GM18499 (cell line): ENCODE results near the gene PM20D2.

Source experiments
- ATAC-seq: cut with Tn5 transposase; IDR thresholded peaks from one replicate; pipeline ENCODE4 v1.9.1; 2021; ENCODE audit warnings: moderate number of reproducible peaks; ENCODE audit not compliant: insufficient read depth, unreplicated experiment

PM20D2 gene

DNA sequence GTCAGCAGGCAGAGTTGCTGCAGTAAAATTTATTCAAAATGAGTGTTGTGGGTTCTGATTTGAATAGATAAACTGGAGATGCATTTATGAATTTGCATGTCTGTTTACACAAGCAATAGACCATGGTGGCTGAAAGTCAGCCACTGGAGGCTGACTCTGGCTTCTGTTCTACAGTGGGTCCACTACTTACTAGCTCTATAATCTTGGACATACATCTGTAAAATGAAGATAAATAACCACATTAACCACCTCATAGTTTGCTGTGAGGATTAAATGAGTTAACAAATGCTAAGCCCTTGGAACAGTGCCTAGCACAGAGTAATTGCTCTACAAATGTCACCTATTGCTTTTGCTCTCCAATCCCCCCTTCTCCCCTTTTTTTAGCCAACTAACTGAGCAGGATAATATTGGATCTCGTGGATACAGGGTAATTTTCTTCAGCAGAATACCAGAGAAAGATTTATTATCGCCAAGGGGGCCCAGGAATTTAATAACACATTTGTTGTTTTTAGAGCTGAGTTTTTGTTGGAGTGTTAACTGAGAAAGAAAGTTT lies 1.4 kb upstream of the PM20D2 start:
- ATAC-seq = peak; percentile 43

DNA sequence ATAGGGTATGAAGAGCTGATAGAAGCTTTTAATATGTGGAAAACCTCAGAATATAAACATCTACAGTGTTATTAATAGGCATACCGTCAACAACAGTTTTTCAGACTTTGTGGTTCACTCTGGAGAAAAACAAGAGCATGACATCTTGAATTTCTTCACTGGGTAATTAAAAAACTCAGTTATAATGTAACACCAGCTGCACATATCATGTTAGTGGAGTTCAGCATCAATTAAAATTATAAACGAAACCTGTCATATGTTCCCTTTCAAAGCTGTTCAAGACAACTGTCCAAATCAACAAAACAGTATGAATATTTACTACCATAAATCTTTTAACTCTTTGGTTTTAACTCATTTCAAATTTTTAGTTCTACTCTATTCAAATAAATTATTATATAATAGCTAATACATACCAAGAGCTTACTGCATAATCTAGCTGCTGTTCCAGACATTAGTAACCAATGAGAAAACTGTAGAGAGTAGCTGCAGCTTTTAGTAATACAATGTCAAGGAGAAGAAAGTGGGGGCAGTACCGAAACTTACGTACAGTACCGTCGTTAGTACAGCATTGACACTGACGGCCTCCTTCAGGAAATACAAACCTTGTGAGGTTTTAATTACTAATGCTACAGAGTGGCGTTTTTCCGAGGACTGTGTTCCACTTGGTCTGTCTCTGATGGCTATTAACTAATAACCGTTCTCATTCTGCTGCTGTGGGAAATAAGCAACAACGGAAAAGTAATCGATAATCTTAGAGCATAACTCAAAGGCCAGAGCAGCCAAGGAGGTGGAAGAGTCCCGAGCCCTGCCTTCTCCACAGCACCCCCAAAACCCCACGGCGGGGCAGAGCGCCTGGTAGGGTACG lies 532 bp upstream of the PM20D2 start:
- ATAC-seq = peak; percentile 46

DNA sequence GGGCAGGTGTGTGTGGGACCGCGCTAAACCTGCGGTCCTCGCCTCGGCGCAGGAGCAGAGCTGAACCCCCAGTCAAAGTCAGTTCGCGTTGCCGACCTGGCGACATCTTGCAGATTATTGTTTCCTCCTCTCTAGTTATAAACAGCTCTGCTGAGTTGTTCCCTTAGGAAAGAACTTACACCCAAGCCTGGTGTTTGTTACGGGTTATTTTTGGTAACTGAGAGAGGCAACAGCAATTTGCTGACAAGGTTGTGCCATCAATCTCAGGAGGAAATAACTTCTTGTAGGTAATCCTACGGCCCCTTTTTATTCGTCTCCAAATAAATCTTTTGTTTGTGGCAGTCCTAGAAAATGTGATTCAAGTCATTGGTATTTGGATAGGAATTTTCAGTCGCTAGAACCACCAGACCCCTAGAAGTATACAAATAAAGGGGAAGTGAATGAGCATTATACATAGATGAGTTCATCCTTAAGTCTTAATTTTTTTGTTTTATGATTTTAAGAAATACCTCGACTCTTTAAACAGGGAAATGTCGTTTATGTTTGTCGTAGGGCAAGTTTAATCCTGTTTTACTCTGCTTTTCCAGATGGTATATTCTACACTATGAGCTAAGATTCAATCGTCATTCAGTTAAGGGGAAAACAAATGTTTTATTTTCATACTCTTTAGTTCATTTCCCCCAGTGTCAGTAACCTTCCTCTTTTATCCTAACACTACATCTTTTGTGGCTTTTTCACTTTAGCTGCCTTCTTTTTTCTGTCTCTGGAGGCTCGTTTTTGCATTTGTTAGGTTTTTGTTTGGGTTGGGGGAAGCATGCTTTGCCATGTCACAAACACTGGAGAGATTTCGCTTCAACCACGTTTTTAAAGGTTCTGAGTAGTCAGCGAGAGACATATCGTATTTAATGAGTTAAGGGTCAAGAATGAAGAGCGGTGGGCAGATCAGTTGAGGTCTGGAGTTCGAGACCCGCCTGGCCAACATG lies 1.2 kb downstream of the PM20D2 start:
- peak; percentile 7 for ATAC-seq

DNA sequence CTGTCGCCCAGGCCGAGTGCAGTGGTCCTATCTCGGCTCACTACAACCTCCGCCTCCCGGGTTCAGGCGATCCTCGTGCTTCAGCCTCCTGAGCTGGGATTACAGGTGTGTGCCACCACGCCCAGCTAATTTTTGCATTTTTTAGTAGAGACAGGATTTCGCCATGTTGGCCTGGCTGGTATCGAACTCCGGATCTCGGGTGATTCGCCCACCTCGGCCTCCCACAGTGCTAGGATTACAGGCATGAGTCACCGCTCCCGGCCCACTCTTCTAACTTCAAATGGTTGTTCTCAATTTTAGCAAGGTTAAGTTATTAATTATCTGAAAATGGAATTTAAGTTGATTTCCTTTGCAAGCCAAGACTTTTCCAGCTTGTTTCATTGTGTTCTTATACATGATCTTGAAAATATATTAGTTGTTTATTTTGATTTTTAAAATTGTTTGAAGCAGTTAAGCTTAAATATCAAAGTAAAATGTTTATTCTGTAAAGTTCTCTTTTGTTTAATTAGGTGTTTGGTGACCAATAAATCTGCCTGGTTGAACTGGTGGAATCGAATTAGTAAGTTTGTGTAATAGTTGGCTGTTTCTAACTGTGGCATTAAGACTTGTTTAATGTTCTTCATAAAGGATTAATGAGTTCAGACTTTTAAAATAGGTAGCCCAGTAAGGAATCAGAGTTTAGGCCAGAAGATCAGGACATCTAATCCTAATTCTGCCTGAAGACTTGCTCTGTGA lies 2.3 kb downstream of the PM20D2 start:
- ATAC-seq = no peak

DNA sequence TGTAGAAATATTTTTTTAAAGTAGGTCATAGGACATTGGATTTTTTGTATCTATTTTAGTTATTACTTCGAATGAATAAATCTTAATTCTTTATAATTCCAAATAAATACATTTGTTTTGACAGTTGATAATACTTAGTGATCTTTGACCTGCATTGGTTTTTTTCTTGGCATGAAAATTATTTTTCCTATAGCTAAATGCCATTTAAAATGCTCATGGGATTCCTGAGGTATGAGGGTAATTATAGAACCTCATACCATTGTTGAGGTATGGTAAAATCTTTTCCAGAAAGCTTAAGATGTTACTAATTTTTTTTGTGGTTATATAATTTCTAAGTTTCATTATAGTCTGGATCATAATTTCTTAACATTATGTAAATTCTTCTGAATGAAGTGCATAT lies 8.3 kb downstream of the PM20D2 start:
- no peak for ATAC-seq

DNA sequence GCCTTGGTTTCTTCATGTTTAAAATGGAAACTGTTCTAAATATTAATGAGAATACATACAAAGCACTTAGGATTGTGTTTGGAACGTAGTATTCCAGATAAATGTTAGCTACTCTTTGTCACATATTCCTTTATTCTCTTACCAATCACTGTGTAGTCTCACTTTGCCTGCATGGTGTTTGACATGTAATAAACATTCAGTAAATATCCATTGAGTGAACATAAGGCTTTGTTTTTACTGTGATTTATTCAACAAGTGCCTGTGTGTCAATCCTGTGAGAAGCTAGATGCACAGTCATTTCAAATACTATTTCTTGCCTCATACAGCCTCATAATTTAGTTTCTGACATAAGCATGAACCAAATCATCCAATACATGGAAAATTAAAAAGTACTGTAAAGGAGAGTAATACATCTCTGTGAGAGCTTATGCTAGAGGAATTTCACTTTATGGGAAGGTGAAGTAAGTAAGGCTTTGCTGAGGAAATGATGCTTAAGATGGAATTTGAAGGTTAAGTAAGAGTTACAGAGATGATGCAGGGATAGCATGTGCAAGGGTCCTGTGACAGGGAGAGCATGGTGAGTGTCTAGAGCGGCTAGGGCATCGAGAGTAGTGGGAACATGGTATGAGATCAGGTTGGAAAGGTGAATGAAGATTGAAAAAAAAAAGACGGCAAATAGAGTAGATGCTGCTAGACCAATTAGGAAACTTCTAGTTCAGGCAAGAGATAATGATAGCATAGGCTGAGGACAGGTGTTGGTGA lies 14.7 kb downstream of the PM20D2 start:
- no peak for ATAC-seq

DNA sequence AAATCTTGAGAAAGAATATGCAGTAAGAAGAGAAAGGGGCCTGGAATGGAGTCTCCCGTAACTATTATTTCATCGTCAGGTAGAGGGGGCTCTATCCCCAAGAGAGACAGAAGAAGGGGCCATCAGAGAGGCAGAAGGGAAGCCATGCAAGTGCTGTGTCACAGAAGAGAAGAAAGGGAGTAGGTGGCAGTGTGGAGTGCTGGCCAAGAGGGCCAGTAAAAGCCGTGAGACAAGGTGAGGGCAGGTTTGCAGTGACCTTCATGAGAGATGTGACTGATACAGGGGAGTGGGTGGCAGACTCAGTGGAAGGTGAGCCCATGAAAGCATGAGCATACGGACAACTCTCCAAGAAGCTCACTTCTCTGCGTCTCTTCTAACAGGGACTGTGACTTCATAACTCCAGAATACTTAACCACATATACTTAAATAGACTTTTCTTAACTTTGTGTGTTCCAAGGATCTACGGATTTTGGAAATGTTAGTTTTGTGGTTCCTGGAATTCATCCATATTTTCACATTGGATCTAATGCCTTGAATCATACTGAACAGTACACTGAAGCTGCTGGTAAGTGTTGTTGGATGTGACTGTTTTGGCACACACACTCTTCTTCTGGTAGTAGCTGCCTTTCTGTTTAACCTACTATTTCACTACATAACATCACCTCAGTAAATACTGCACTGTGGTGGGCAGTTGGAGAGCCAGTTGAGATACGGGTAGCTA lies 15.6 kb downstream of the PM20D2 start:
- no peak for ATAC-seq

DNA sequence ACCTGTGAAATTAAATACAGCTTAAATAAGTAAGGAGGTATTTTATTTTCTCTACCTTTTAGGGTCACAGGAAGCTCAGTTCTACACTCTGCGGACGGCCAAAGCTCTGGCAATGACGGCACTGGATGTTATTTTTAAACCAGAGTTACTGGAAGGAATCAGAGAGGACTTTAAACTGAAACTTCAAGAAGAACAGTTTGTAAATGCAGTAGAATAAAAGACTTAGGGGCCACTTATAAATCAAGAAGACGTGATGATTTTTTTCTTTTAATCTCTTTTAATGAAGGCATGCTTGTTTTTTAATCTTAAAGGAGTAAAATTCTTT lies 16.2 kb downstream of the PM20D2 start:
- ATAC-seq = no peak

DNA sequence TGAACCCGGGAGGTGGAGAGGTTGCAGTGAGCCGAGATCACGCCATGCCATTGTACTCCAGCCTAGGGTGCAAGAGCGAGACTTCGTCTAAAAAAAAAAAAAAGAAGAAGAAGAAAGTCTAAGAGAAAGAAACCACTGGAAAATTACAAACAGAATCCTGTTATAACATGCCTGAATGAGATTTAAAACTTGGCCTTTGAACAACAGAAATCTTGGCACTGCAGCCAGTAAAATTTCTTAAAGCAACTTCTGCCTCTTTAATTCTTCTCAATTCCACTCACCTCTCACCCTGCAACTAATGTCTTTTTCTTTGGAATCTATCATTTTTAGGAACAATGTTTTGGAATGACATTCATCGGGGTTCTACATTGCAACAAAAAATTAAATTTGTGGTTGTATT lies 26.3 kb downstream of the PM20D2 start:
- ATAC-seq = no peak

DNA sequence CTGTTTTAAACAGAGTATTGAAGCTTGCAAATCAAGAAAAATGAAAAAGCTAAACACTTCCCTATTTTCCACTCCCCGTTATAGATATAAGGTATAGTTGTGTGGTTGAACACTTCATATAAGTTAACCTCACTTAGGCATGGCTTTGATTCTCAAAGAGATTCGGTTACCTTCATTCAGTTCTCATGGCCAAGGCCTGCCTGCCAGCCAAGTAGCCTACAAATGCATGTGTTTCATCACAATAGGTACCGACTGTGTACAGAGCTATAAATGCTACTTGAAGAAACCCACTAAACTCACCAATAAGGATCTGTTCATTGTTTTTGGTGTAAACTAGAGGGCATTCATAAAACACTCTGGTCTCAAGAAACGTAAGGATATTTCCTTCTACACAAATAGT lies 27.8 kb downstream of the PM20D2 start:
- ATAC-seq = no peak

DNA sequence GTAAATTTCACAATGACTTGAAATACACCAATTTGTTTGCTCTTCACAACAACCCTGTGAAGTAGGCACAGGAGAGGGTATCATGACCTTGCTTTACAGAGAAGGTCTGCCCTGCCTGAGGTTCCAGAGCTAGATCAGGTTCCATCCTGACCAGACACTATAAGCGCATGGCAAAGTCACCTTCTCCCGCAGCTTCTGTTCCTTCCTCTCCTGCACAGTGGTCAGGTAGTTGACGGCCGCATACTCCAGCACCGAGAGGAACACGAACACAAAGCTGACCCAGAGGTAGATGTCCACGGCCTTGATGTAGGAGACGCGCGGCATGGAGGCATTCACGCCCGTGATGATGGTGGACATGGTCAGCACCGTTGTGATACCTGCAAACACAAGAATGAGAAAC lies 34.3 kb downstream of the PM20D2 start:
- ATAC-seq = no peak

DNA sequence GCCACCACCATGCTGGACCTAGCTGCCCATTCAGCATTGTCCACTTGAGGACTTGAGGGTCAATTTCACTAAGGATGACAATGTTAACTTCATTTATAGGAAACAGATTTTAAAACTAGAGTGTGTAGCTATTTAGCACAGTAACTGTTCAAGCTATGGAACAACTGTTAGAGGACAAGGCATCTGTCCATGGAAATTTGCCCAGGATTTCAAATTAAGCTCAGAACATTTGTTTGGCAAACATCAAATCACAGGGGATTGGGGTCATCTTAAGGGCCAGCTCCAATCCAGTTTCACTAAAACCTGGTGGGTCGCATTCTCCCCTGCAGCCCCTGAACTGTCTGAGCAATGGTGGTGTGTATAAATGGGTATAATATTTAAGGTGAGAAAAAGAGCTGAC lies 35.1 kb downstream of the PM20D2 start:
- ATAC-seq = no peak

DNA sequence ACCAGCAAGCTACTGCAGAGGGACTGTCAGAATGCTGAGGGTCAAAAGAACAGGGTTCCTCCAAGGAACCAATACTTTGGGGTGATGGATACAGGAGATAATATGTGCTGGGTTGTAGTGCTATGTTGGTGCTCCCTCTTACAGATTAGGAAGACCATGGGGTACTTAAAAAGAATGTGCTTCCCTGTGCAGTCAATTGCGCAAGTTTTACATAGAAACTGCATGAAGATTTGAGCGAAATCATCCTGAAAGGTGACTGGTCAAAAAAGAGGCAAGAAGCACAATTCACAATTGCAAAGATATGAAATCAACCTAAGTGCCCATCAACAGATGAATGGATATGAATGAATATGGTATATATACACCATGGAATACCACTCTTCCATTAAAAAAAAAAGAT lies 37.4 kb downstream of the PM20D2 start:
- no peak for ATAC-seq

DNA sequence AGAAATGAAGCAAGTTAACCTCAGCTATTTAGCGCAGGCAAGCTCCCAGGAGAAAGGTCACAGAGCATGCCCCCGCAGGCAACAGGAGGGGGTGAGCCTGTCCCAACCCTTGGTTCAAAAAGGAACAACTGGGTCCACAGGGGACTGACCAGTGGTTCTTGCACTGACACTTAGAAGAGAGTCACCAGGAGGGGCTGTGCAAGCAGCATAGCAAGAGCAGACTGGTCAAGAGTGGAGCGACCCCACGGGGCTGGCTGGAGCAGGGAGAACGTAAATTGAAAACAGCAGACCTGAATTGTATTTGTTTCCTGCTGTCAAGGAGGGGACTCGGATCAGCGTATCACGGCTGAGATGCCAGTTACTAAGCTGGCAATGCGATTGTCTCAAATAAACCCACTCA lies 38.5 kb downstream of the PM20D2 start:
- ATAC-seq = no peak

DNA sequence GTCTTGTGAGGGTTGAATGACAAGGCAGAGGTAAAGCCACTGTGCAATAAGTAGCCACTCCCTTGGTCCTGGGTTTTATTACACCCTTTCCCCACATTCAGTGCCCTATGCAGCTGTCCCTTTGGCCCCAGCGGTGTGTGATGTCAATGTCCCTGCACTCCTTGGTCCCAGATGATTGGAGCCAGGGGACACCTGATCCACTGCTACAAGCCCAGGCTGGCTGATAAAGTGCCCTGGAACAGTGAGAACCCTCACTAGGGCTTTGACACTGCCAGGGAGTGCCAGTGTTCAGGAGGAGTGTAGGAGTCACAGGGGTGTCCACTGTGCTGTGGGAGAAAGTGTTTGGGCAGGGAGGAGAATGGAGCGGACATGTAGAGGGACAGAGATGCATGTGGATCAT lies 40.9 kb downstream of the PM20D2 start:
- ATAC-seq = no peak

DNA sequence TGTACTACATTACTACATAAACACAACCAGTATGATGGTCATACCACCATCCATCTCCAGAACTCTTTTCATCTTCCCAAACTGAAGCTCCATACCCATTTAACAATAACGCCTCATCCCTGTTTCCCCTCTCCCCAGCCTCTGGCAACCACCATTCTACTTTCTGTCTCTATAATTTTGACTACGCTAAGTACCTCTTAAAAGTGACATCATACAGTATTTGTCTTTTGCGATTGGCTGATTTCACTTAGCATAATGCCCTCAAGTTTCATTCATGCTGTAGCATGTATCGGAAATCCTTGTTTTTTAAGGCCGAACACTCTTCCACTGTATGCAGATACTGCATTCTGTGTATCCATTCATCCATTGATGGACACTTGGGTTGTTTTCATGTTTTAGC lies 41.6 kb downstream of the PM20D2 start:
- no peak for ATAC-seq

DNA sequence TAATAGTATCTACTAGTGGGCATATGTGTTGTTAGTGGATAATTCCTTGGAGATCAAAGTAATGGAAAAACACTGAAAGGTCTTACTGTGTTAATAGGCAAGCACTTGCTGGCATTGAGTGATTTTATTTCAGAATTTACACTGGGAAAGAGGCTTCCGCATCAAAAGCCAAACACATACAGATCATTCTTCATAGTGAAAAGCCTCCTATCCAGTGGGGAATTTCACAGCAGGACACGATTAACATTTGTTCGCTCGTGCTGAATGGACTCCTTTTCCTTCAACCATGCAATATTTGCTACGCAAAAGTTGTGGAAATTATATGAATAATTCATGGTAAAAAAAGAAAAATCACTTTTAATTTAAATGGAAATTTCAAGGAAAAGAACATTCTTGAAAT lies 44.9 kb downstream of the PM20D2 start:
- ATAC-seq = no peak

DNA sequence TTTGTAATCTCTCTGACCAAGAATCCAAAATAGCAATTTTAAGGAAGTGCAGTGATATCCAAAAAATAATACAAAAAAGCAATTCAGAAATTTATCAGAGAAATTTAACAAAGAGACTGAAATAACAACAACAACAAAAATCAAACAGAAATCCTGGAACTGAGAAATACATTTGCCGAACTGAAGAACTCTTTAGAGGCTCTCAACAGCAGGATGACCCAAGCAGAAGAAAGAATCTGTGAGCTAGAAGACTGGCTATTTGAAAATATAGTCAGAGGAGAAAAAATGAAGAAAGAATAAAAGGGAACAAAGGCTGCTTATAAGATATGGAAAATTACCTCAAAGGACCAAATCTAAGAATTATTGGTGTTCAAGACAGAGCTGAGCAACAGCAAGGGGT lies 48.7 kb downstream of the PM20D2 start:
- no peak for ATAC-seq

DNA sequence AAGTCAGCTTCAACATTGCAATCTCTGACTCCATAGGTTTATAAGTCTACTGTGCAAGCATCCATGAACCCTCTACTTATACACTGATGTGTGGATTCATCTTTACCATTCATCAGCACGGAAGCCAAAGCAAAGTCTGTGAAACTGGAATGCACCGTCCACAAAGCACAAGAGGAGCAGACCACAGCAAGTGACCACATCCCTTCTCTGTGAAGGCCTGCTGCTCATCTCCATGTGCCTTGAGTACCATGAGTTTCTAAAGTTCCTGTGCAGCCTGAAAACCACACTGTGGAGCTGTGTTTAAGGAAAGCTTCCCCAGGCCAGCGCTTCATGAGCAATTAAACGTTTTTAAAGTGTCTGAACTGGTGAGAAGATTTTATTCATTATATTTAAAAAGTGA lies 51.3 kb downstream of the PM20D2 start:
- no peak for ATAC-seq
